Measurements from ENCODE around the gene CYFIP1. TPM values are rescaled to one million over a fixed set of nuclear protein-coding genes. Genes with fewer than 3 reads are reported as not detected.
A peak's percentile ranks its signal among the peaks of the same experiment; 100 is the strongest.

Gene CYFIP1
- total and polyA plus RNA-seq, 2 donors from 2014 or later, result 32.3 to 143 TPM

DNA sequence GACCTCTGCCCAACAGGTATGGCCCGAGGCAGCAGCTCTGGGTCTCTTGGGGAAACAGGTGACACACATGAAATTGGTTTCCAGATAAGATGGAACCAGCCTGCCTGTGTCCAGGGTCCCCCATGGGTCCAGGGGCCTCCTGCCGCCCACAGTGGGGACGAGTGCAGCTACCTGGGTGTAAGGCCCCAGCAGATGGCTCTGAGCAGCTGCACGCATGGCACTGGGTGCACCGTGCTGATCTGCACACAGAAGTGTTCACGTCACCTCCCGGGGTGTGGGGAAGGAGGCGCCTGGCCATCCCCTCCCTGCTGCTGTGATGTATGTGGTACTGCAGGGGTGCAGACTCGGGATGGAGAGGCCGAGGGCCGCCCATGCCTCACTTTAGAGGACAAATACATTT is 78.1 kb downstream of the CYFIP1 start:
- no peak for FAIRE-seq
- Histone ChIP-seq H3K4me1 (ENCODE audit: control insufficient read depth in 2 of 3, insufficient read depth in 2 of 3, low read depth in 1 of 3, low read length in 3 of 3) (no peaks in the 10 kb centered on the region), H3K27me3 (ENCODE audit: control insufficient read depth, insufficient read depth, low read length) (no peaks in the 10 kb centered on the region), H3K36me3 (ENCODE audit: control insufficient read depth in 2 of 3, insufficient read depth in 3 of 3, low read length in 3 of 3) (peaks cover 4 to 19% (median 17%) of the 10 kb centered on the region in 3 donors), H3K4me3 (ENCODE audit: low read length in 3 of 3) (no peak overlapping the region), H3K9ac (ENCODE audit: low read length in 3 of 3) (no peak overlapping the region), H3K27ac (ENCODE audit: low read depth in 2 of 2, low read length in 2 of 2) (no peak overlapping the region), H3K9me3 (ENCODE audit: control insufficient read depth in 2 of 3, insufficient read depth in 1 of 3, low read length in 3 of 3) (no peaks in the 10 kb centered on the region)
- intact Hi-C loops (cut with DNase I), result no loop called here
- TF ChIP-seq, protein P1, sequence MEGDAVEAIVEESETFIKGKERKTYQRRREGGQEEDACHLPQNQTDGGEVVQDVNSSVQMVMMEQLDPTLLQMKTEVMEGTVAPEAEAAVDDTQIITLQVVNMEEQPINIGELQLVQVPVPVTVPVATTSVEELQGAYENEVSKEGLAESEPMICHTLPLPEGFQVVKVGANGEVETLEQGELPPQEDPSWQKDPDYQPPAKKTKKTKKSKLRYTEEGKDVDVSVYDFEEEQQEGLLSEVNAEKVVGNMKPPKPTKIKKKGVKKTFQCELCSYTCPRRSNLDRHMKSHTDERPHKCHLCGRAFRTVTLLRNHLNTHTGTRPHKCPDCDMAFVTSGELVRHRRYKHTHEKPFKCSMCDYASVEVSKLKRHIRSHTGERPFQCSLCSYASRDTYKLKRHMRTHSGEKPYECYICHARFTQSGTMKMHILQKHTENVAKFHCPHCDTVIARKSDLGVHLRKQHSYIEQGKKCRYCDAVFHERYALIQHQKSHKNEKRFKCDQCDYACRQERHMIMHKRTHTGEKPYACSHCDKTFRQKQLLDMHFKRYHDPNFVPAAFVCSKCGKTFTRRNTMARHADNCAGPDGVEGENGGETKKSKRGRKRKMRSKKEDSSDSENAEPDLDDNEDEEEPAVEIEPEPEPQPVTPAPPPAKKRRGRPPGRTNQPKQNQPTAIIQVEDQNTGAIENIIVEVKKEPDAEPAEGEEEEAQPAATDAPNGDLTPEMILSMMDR (IDR thresholded peaks at IDR 0.05; ENCODE audit: borderline replicate concordance, extremely low read depth, insufficient read depth), result no peak
- no peak for DNase-seq

DNA sequence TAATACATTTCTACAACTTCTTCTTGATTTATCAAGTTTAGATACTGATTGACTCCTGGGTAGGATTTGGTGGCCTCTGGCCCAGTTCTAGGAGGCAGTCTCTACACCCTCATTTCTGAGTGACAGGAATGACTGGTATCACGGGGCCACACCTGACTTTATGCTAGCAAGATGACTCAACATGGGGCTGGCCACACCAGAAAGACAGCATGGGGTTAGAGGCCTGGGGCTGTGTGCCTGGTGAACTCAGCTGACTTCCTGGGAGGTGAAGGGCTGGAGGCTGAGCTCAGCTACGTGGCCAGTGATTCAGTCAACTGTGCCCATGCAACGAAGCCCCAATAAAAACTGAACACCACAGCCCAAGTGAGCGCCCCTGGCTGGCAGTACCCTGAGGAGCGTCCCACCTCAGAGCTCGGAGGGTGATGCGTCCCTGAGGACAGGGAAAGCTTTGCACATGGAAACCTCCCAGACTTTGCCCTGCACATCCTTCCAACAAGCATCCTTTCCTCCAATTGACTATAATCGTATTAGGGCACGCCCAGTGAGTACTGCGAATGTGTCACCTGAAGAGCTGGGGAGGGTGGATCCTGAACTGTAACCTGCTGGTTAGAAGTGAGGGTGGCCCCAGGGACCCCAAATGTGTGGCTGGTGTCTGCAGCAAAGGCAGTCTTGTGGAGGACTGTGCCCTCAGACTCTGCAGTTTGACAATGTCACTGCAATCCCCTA is 84.5 kb downstream of the CYFIP1 start:
- DNase-seq (peak in 1 of 5 donors; percentile 66), FAIRE-seq (no peak)
- Histone ChIP-seq H3K4me3 (ENCODE audit: low read length in 3 of 3) (no peak overlapping the region), H3K27ac (ENCODE audit: low read depth in 2 of 2, low read length in 2 of 2) (no peak overlapping the region), H3K27me3 (ENCODE audit: control insufficient read depth, insufficient read depth, low read length) (no peaks in the 10 kb centered on the region), H3K36me3 (ENCODE audit: control insufficient read depth in 2 of 3, insufficient read depth in 3 of 3, low read length in 3 of 3) (peaks cover 4 to 23% (median 8%) of the 10 kb centered on the region in 3 donors), H3K9ac (ENCODE audit: low read length in 3 of 3) (no peak overlapping the region), H3K9me3 (ENCODE audit: control insufficient read depth in 2 of 3, insufficient read depth in 1 of 3, low read length in 3 of 3) (no peaks in the 10 kb centered on the region), H3K4me1 (ENCODE audit: control insufficient read depth in 2 of 3, insufficient read depth in 2 of 3, low read depth in 1 of 3, low read length in 3 of 3) (no peaks in the 10 kb centered on the region)
- intact Hi-C loops (cut with DNase I), result no loop called here
- TF ChIP-seq, protein P1 (IDR thresholded peaks at IDR 0.05; ENCODE audit: borderline replicate concordance, extremely low read depth, insufficient read depth), result no peak

DNA sequence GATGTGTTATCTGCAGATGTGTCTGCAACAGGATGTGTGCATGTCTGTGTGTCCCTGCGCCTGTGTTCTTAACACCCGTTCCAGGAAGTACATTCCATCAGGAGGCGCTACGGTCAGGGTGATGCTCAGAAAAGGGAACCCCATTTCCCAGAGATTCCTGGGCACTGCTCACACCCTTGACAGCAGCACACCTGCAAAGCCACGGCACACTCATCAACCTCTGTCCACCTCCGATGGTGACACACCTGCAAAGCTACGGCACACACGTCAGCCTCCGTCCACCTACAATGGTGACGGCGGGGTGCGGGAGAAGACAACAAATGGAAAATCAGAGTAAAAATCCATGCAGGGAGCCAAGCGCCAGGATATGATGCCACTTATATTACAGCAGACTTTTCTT is 86.3 kb downstream of the CYFIP1 start:
- DNase-seq (no peak), FAIRE-seq (no peak)
- no peaks in the 10 kb centered on the region for H3K4me1 ChIP-seq (ENCODE audit: control insufficient read depth in 2 of 3, insufficient read depth in 2 of 3, low read depth in 1 of 3, low read length in 3 of 3)
- no peak overlapping the region for H3K9ac ChIP-seq (ENCODE audit: low read length in 3 of 3)
- H3K27me3 ChIP-seq (ENCODE audit: control insufficient read depth, insufficient read depth, low read length), result no peaks in the 10 kb centered on the region
- H3K27ac ChIP-seq (ENCODE audit: low read depth in 2 of 2, low read length in 2 of 2), result no peak overlapping the region
- intact Hi-C loops (cut with DNase I), result no loop called here
- no peak overlapping the region for H3K4me3 ChIP-seq (ENCODE audit: low read length in 3 of 3)
- H3K36me3 ChIP-seq (ENCODE audit: control insufficient read depth in 2 of 3, insufficient read depth in 3 of 3, low read length in 3 of 3), result peaks cover 4 to 19% (median 8%) of the 10 kb centered on the region in 3 donors
- TF ChIP-seq, protein P1 (IDR thresholded peaks at IDR 0.05; ENCODE audit: borderline replicate concordance, extremely low read depth, insufficient read depth), result no peak
- no peaks in the 10 kb centered on the region for H3K9me3 ChIP-seq (ENCODE audit: control insufficient read depth in 2 of 3, insufficient read depth in 1 of 3, low read length in 3 of 3)
